NCI-H1930 (cell line): ENCODE results near the gene FBXL19.

ENCODE experiments used
- DNase-seq, 2 experiments: peaks; one replicate each; lab custom pipeline; 2025; lab: John Stamatoyannopoulos, UW

Gene FBXL19

GRCh38 chr16:30894540-30895368, 28.6 kb upstream of the FBXL19 start:
- DNase-seq: no peak

DNA sequence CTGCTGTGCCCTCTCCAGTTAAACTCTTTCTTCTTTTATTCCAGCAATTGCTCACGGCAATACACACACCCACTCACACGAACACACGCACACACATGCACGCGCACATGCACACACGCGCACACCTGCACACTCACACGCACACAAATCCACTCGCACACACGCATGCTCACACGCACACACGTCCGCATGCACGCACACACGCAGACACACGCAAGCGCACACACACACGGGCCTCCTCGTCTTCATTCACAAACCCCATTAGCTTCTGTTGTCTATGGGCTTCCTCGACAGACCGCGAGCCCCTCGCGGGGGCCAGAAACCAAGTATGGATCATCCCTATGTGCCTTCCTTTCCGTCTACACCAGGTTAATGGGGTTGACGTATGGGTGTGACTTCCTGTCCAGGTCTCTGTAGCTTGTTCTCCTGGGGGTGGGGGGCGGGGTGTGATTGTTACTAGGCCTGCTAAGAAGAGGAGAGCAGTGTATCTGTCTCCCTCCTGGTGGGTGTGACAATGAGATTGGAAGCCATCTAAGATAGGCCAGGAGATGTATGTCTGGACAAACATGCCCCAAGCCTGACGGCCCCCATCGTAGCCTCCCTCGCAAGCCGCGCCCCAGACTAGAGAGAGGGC, 27.6 kb upstream of the FBXL19 start:
- DNase-seq: no peak

- DNase-seq: peak; percentile 35 to 58
Observed at GRCh38 chr16:30896261-30896888, 27.0 kb upstream of the FBXL19 start, which contains the start of gene CTF1. CTF1 (plus strand) TSS chr16:30896614; CDS start chr16:30896644, 30 bp downstream.

DNA sequence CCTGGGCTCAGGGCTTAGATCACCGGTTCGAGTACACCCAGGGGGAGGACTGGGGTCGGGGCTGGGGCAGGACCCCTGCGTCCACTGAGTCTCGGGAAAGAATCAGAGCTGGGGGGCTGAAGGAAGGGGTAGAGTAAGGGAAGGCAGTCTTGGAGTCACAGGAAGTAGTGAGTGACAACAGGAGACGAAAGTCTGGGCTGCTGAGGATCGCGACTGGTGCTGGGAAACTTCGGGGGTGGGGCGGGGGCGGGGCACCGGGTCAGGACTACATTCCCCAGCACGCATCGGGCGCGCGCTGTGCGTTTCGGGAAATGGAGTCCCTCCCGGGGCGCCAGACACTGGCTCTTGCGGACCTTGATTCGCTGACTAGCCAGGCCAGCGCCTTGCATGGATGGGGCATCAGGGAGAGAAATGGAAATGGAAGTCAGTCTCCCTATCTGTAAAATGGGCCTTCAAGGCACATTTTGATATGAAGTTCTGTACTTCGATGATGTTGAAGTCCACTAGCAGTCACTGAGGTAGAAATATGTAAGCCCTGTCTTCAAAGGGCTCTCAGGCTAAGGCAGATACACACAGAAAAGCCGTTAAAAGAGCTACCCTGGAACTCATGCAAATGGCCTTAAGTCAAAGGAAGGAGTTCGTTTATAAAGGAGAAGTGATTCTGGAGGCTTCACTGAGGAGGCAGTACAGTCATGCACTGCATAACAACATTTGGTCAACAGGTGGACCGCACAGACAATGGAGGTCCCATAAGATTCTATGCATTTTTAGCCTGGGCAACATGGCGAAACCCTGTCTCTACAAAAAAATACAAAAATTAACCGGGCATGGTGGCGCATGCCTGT, 26.3 kb upstream of the FBXL19 start:
- peak; percentile 80 to 88 for DNase-seq

DNA sequence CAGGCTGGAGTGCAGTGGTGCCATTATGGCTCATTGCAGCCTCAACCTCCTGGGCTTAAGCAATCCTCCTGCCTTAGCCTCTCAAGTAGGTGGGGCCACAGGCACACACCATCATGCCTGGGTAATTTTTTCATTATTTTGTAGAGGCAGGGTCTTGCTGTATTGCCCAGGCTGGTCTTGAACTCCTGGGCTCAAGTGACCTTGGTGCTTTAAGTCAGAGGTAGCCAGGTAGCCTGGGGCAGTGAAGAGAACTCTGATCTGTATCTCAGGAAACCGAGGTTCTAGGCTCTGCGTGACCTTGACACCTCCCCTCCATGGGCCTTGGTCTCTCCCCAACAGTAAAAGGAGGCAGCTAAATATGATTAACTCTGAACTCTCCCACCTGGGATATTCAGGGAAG, 23.6 kb upstream of the FBXL19 start:
- DNase-seq: no peak

DNA sequence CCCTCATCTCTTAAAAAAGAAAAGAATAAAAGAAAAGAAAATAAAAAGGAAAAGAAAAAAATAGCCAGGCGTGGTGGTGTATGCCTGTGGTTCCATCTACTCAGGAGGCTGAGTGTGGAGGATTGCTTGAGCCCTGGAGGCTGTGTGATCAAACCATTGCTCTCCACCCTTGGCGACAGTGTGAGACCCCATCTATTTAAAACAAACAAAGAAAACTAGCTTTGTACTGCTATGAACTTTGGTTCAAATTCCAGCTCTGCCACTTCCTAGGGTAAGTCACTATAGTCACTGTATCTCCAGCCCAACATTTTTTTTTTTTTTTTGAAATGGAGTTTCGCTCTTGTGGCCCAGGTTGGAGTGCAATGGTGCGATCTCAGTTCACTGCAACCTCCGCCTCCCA, 22.8 kb upstream of the FBXL19 start:
- DNase-seq: no peak

DNA sequence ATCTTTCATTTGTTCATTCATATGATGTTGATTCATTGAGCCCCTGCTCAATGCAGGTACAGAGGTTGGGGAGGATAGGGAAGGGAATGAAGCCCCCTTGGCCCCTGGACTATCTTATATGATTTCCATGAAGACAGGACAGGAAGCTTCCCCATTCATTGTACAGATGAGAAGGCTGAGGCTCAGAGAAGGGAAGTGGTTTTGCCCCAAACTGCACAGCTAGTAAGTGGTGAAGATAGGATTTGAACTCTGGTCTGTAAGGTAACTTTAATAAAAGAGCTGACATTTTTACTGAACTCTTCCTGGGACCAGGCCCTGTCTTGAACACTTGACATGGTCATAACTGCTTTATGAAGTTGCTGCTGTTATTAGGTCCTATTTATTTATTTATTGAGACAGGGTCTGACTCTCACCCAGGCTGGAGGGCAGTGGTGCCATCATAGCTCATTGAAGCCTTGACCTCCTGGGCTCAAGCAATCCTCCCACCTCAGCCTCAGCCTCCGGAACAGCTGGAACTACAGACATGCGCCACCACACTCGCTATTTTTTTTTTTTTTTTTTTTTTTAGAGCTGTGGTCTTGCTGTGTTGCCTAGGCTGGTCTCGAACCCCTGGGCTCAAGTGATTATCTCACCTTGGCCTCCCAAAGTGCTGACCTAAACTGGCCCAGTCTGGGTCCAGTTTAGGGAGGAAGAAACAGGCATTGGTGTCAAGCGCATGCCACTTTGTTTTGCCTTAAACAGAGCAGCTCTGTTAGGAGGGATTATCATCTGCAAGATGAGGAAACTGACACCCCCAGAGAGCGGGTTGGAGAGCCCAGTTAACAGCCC, 22.0 kb upstream of the FBXL19 start:
- no peak for DNase-seq

DNA sequence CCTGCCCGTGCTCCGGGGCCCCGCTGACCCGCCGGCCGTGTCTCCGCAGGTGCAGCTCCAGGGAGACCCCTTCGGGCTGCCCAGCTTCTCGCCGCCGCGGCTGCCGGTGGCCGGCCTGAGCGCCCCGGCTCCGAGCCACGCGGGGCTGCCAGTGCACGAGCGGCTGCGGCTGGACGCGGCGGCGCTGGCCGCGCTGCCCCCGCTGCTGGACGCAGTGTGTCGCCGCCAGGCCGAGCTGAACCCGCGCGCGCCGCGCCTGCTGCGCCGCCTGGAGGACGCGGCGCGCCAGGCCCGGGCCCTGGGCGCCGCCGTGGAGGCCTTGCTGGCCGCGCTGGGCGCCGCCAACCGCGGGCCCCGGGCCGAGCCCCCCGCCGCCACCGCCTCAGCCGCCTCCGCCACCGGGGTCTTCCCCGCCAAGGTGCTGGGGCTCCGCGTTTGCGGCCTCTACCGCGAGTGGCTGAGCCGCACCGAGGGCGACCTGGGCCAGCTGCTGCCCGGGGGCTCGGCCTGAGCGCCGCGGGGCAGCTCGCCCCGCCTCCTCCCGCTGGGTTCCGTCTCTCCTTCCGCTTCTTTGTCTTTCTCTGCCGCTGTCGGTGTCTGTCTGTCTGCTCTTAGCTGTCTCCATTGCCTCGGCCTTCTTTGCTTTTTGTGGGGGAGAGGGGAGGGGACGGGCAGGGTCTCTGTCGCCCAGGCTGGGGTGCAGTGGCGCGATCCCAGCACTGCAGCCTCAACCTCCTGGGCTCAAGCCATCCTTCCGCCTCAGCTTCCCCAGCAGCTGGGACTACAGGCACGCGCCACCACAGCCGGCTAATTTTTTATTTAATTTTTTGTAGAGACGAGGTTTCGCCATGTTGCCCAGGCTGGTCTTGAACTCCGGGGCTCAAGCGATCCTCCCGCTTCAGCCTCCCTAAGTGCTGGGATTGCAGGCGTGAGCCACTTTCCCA, 21.1 kb upstream of the FBXL19 start:
- DNase-seq: peak; percentile 62 to 78

DNA sequence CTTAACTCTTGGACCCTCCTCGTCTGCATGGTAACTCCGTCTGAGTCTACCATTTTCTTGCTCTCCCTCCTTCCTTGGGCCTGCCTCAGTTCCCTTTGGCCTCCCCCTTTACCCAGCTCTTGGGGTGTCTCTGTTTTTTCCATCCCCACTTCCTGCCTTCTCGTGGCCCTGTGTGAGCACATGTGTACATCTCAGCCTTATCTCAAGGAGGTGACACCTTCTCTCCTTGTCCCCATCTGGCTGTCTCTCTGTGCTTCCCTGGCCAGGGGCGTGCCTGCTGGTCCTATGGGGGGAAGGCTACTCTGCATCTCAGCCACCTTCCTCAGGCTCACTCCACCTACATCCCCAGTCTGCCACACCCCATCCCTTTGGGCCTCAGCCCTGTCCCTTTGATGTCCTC, 20.4 kb upstream of the FBXL19 start:
- DNase-seq: no peak

- DNase-seq: no peak
Observed at GRCh38 chr16:30903596-30903995, 19.8 kb upstream of the FBXL19 start.

DNA sequence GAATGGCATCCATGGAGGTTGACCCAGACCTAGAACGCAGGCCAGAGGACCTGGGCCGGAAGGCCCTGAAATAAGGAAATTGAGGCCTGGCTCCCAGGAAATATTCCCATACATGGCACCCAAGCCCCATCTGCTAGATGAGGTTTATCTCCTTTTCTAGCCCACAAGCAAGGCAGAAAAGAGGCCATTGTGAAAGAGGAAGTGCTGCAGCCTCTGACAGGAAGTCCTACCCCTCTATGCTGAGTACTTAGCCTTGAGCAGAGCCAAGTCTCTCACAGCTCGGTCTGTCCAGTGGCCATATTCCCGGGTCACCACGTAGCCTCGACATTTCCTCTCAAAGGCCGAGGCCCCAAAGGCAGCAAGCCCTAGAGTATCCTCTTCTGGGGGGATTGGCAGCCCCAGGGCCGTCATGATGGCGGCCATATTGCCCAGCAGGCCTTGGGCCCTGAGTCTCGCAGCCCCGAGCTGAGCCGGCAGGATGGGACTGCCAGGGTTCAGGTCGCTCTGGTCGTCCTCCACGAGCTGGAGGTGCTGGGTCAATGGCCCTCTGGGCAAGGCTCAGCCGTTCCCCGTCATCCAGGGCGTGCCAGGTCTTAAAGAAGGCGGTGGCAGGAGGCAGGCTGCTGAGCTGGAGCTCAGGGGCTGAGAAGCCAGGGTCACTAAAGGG, 19.1 kb upstream of the FBXL19 start:
- DNase-seq: no peak

DNA sequence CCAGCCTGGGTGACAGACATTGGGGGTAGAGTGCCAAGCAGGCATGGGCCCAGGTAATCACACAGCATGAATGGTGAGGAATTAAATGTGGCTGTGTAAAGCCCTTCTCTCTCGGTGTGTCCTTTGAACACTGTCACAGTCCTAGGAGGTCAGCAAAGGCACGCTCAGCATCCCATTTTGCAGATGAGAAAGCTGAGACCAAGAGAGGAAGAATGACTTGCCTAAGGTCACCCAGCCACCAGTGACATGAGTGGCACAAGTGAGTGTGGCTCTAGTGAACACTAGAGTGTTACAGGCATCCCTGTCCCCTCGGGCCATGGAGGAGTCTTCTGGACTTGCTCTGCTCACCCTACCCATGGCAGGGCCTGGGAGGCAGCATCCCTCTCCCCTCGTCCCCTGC, 16.3 kb upstream of the FBXL19 start:
- no peak for DNase-seq

GRCh38 chr16:30910427-30911029, 12.8 kb upstream of the FBXL19 start:
- no peak for DNase-seq

GRCh38 chr16:30912794-30913412, 10.5 kb upstream of the FBXL19 start:
- no peak for DNase-seq

GRCh38 chr16:30914830-30915229, 8.5 kb upstream of the FBXL19 start:
- no peak for DNase-seq

DNA sequence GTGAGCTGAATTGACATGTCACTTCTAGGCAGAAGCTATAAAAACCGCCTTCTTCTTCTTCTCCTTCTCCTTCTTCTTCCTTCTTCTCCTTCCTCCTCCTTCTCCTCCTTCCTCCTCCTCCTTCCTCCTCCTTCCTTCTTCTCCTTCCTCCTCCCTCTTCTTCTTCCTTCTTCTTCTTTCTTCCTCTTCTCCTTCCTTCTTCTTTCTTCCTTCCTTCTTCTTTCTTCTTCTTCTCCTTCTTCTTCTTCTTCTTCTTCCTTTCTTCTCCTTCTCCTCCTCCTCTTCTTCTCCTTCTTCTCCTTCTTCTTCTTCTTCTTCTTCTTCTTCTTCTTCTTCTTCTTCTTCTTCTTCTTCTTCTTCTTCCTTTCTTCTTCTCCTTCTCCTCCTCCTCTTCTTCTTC, 4.8 kb upstream of the FBXL19 start:
- no peak for DNase-seq

- no peak for DNase-seq
Observed at GRCh38 chr16:30920891-30921290, 2.5 kb upstream of the FBXL19 start.

- DNase-seq: no peak
Observed at GRCh38 chr16:30921459-30921747, 2.0 kb upstream of the FBXL19 start.
